WI38 (cell line): ENCODE measurements around the gene AGBL3.

Experiments used
- H3K4me3 ChIP-seq: 2 replicates; pipeline ENCODE4 v1.5.1; 2011; ENCODE audit warnings: low read depth, mild to moderate bottlenecking, control low read depth, low read length
- TF ChIP-seq, protein P1 (sequence below): IDR thresholded peaks from 2 replicates; pipeline ENCODE4 v1.5.1; 2012; ENCODE audit warnings: low read depth, mild to moderate bottlenecking, control low read depth, low read length

The AGBL3 gene

DNA sequence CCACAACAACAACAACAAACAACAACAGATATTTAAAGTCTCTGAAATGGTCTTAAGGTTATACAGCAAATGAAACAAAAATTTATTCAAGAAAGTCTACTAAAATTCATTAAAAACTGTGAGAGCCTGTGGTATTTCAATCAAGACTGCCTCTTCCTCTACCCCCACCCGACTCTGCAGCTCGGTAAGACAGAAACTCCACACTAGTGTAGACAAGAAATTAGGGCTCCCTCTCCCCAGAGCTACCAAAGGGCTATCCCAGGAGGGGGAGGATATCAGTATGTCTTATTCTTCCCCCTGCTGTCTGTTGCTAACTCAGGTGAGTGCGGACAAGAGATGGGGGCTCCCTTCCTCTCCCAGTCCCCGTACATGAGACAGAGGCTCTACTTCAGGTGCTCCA is 90.6 kb downstream of the AGBL3 start:
- no peak overlapping the region for H3K4me3 ChIP-seq
- TF ChIP-seq, protein P1, sequence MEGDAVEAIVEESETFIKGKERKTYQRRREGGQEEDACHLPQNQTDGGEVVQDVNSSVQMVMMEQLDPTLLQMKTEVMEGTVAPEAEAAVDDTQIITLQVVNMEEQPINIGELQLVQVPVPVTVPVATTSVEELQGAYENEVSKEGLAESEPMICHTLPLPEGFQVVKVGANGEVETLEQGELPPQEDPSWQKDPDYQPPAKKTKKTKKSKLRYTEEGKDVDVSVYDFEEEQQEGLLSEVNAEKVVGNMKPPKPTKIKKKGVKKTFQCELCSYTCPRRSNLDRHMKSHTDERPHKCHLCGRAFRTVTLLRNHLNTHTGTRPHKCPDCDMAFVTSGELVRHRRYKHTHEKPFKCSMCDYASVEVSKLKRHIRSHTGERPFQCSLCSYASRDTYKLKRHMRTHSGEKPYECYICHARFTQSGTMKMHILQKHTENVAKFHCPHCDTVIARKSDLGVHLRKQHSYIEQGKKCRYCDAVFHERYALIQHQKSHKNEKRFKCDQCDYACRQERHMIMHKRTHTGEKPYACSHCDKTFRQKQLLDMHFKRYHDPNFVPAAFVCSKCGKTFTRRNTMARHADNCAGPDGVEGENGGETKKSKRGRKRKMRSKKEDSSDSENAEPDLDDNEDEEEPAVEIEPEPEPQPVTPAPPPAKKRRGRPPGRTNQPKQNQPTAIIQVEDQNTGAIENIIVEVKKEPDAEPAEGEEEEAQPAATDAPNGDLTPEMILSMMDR = no peak

DNA sequence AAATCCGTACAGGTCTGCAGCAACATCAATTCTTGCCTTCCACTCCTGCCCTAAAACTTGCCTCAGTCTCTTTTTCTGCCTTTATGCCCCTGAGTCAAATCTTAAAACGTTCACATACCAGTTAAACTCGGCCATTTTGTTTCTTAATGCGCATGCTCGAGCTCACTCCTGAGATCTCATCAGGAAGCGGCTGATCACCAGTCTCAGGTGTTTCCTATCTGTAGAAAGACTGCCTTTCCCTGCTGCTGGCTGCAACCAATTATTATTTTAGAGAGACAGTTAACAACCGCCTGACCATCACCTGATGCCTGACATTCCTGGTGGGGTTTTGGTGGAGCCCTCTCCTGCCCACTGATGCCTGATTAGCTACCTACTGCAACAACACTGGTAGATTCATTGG is 91.3 kb downstream of the AGBL3 start:
- no peak overlapping the region for H3K4me3 ChIP-seq
- TF ChIP-seq, protein P1 = no peak

DNA sequence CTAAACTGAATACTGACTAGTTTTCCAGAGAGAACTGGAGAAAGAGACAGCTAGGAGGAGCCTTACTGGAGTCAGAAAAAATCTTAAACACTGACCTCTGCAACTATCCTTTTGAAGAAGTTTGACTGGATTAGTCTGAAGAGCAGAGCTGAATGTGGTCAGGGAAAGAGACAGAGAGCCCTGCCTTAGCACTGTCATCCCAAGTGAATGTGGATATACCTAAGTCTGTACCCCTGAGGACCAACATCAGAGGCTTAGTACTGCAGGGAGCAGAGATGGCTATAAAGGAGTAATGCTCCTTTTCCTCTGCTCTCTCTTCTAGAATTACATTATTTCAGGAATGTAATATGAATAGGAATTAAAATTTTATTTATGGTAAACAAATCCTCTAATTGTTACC is 91.7 kb downstream of the AGBL3 start:
- H3K4me3 ChIP-seq = no peak overlapping the region
- TF ChIP-seq, protein P1 = no peak

DNA sequence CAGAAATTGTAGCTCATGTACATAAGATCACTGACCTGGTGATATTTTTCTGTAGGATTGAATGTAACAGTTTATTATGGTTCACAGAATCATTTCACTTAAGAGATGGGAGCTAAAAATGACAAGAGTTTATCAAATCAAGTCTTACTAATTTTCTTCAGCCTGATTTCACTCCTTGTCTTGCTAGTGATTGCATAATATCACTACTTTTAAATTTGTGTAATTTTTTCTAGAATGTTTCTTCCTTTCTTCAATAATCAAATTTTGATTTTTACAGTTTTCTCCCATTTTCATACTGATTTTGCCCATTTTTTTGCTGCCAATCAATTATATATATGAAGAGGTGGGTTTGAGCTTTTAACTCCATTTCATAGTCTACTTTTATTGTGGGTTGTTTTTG is 92.8 kb downstream of the AGBL3 start:
- no peak overlapping the region for H3K4me3 ChIP-seq
- TF ChIP-seq, protein P1 = no peak

DNA sequence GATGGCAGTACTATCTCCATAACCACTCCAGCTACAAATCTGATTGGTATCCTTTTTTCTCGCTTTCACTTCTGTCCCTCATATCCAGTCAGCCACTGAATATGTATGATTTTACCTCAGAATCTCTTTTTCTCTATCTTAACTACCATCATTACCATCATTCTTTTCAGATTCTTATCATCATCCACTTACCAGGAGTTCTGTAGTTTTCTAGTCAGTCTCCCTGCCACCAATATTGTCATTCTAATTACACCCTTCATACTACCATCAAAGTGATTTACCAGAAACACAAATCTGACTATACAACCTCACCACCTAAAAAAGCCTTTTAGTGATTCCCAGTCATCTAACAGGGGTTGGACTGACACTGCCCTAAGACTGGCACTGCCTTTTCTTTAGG is 96.7 kb downstream of the AGBL3 start:
- H3K4me3 ChIP-seq = no peak overlapping the region
- TF ChIP-seq, protein P1 = no peak

DNA sequence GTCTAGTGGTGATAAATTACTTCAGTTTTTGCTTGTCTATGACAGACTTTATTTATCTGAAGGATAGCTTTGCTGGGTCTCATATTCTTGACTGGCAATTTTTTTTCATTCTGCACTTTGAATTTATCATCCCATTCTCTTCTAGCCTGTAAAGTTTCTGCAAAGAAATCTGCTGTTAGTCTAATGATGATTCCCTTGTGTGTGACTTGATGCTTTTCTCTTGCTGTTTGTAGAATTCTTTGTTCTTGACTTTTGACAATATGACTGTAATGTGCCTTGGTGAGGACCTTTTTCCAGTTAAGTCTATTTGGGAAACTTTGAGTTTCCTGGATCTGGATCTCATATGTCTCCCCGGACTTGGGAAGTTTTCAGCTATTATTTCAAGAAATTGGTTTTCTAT is 102.3 kb downstream of the AGBL3 start:
- TF ChIP-seq, protein P1 = no peak
- no peak overlapping the region for H3K4me3 ChIP-seq

DNA sequence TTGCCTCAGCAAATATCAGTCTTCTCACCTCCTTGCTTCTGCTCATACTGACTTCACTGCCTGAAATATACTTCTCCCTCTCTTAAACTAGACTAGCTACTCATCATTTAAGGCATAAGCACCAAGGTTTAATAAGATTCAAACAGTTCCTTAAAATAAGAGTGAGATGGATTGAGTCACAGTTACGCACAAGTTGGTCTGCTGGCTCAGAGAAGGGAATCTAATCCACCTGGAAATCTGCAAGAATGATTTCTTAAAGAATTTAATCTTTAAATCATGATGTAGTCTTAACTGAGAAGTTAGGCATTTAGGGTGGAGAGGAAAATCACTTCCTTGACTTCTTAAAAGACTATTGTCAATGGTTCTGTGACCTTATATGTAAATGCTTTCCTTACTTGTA is 105.4 kb downstream of the AGBL3 start:
- H3K4me3 ChIP-seq = no peak overlapping the region
- TF ChIP-seq, protein P1 = no peak
